Amniotic epithelial cell (primary cell): ENCODE results near the gene RPTOR.

Experiments
- DNase-seq: peaks from one replicate; pipeline ENCODE4 v3.0.0-alpha.2; 2010; ENCODE audit warnings: low read depth

Gene RPTOR

GRCh38 chr17:80588702-80589383 lies 44.2 kb downstream of the RPTOR start:
- DNase-seq, result peak; percentile 42

GRCh38 chr17:80591788-80592187 lies 47.1 kb downstream of the RPTOR start:
- DNase-seq, result no peak

- DNase-seq, result no peak
Observed at GRCh38 chr17:80592243-80592642, 47.6 kb downstream of the RPTOR start.

GRCh38 chr17:80593181-80593580 lies 48.5 kb downstream of the RPTOR start:
- no peak for DNase-seq

DNA sequence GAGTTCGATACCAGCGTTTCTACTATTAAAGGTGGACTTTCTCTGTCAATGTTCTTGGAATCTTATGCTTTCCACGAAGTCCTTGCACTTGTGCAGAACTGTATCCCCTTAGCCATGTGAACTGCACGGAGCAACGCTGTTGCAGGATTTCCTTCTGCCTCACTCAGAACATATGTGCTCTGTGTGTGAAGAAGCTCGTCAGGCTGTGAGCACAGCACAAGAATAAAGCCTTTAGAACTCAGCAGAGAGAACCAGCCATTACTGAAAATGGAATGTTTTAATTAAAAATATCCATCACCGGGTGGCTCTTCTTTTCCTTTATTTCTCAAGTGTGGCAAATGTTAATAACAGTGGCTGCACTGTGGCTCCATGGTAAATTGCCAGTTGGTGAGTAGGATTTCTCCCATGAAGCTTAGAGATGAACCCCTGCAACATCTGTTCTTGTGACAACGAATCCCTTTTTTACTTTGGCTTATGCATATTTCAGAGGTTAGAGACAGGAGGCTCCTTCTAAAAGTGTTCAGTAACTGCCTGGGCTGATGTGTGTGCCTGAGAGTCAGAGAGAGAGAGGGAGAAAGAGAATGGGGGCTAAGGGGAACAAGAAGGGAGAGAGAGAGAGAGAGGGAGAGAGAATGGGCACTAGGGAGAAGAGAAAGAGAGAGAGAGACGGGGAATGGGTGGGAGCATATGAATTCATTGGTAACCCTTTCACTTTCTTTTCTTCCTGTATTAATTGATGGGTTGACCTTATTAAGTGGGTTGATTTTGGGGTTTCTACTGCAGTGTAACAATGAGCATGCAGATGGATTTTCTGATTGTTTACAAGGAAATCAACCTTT lies 50.0 kb downstream of the RPTOR start:
- no peak for DNase-seq

DNA sequence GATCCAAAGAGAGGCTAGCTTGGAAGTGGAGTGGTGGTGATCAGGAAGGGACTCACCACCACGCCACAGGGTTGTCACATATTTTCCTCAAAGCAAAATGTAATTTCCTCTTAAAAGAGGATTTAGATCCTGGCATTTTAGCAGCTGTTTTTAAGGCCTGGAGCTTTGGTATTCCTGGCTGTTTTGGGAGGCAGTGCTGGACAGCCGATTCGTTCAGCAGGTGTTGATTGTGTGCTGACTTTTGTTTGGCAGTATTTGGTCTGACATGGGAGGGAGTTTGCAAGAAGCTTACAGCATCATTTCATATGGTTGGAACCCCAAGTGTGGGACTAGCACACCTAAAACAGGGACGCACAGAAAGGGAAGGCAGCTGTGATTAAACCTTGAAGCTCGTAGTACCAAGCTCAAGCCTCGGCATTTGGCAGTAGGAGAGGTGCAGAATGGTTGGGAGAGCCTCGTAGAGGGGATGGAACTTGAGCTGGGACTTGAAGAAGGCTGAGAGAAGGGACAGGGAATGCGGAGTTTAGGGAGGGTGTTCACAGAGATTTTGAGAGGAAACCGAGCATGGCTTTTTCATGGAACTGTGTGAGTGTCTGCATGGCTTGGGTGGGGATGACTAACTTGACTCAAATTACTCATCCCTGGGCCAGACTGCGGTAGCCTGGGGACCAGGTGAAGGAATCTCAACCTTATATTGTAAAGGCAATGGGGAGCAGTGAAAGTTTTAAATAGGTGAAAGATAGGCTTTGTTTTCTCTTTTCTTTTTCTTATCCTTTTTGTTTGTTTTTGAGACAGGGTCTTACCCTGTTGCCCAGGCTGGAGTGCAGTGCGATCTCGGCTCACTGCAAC lies 52.3 kb downstream of the RPTOR start:
- DNase-seq, result no peak

DNA sequence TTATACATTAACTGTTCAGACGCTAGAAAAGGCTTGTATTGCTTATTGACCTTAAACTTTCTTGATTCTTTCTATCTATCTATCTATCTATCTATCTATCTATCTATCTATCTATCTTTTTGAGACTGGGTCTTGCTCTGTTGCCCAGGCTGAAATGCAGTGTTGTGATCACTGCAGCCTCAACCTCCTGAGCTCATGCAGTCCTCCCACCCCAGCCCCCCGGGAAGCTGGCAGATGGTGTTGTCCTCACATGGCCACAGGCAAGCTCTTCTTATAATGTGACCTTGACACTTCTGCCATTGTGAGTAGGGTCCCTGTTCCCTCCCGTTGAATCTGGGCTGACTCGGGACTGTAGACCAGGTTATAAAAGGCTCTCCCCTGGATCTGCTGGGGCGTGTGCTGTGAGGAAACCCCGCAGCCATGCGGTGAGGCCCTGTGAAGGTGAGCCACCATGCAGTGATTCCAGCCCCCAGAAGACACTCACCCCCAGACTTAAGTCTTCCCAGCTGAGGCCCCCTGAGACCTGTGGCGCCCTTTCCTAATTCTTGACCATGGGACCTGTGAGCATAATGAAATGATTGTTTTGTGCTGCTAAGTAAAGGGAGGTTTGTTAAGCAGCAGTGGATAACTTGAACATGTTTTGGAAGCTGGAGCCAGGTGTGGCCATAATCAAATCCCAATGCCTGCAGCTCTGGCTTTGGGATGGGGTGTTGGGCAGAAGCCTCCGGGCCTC lies 54.3 kb downstream of the RPTOR start:
- DNase-seq, result no peak

- DNase-seq, result peak; percentile 48
Observed at GRCh38 chr17:80599546-80600305, 55.1 kb downstream of the RPTOR start.

DNA sequence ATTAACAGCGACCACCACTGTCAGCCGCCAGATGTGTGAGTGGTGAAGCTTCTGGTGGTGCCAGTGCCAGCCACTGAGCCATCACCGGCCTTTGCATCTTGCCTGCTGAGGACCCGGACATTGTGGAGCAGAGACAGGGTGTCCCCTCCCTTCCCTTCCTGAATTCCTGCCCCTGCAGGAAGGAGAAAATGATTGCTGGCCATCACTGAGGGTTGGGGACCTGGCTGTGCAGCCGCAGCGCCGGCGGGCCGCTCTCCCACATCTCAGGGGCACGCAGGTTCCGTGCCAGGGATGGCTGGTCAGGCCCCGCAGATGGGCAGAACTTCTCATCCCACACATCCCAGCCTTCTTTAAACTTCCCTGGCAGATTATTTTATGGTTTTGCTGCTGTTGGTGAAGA lies 56.5 kb downstream of the RPTOR start:
- DNase-seq, result no peak

DNA sequence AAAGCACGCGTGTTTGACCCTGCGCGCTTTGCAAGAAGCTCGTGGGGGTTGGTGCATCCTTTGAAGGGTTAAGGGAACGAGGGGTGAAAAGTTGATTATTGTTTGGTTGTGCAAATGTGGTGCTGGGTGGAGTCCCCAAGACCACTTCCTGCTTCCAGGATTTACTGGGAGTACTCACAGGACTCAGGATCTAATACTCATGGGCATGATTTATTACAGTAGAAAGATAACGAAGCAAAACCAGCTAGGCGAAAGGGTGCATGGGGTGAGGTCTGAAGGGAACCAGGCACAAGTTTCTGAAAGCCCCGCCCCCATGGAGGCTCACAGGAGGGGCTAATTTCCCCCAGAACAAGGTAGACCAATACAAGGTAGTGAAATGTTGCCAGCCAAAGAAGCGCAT lies 58.8 kb downstream of the RPTOR start:
- DNase-seq, result peak; percentile 49

GRCh38 chr17:80604009-80604669 lies 59.5 kb downstream of the RPTOR start:
- DNase-seq, result no peak

DNA sequence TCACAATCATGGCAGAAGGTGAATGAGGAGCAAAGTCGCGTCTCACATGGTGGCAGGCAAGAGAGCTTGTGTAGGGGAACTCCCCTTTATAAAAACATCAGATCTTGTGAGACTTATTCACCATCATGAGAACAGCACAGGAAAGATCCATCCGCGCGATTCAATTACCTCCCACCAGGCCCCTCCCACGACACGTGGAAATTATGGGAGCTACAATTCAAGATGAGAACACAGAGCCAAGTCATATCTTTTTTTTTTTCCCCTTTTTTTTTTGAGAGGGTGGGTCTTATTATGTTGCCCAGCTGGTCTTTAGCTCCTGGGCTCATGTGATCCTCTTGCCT lies 60.0 kb downstream of the RPTOR start:
- DNase-seq, result no peak

DNA sequence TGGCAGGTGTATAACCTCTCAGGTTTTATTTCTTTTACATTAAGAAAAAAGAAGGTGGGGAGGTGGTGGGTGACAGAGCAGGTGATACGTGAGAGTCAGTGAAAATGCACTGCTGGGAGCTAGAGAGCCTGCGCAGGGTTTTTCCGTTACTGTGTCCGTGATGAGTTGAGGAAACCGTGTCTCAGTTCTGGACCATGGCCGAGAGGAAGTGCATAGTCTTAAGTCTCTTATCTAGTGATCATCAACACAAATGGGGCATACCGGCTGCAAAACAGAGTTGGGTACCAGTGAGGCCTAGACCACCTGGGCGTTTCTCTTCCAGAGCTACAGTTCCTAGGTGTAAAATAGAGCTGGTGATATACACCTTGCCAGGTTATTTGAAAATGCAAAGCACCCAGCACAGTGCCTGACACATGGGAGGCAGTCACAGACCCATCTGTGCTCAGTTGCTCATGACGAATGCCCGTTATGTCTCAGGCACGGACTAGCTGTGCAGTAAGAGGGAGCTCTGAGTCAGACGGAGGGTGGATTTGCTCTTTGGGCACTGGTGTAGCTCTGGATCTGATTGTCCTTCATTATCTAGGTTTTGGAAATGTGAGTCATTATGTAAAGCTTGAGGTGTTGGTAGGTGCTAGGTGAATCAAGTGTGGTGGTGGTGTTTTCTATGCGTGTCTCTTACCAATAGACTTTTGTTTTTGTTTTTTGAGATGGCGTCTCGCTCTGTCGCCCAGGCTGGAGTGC lies 60.9 kb downstream of the RPTOR start:
- peak; percentile 86 for DNase-seq

GRCh38 chr17:80608326-80608725 lies 63.7 kb downstream of the RPTOR start:
- no peak for DNase-seq

GRCh38 chr17:80609757-80610156 lies 65.1 kb downstream of the RPTOR start:
- DNase-seq, result no peak

GRCh38 chr17:80611816-80612215 lies 67.2 kb downstream of the RPTOR start:
- no peak for DNase-seq

- DNase-seq, result no peak
Observed at GRCh38 chr17:80612997-80613731, 68.5 kb downstream of the RPTOR start.

- no peak for DNase-seq
Observed at GRCh38 chr17:80613732-80614071, 69.1 kb downstream of the RPTOR start.

- no peak for DNase-seq
Observed at GRCh38 chr17:80614332-80615047, 69.9 kb downstream of the RPTOR start.
